Spleen (tissue), 11 donors: ENCODE measurements around the gene STUM. TPM values are rescaled to one million over a fixed set of nuclear protein-coding genes. Genes with fewer than 3 reads are reported as not detected.

Source experiments
- DNase-seq: peaks from one replicate; pipeline ENCODE4 v3.0.0-alpha.2; 2020
- H3K27ac ChIP-seq, 8 donors: fragments of 200-600 bp; sonication (generic) in 7 of 8; 1 replicate in 4 of 8; 2 replicates in 4 of 8; pipeline versions ENCODE4 v1.5.0 to v1.8.0; 2016 to 2021; ENCODE audit warnings: inconsistent platforms in 4 of 8, mild to moderate bottlenecking in 4 of 8, moderate library complexity in 1 of 8
- H3K27me3 ChIP-seq, 7 donors: fragments of 200-600 bp; sonication (generic) in 6 of 7; replicated peaks in 1 of 7; 1 replicate in 4 of 7; 2 replicates in 3 of 7; pipeline versions ENCODE4 v1.5.0 to v1.8.0; 2016 to 2021; ENCODE audit warnings: inconsistent platforms in 3 of 7, mild to moderate bottlenecking in 1 of 7
- H3K36me3 ChIP-seq, 6 donors: fragments of 200-600 bp; sonication (generic) in 5 of 6; 1 replicate in 4 of 6; 2 replicates in 2 of 6; pipeline versions ENCODE4 v1.5.0 to v1.8.0; 2016 to 2021; ENCODE audit warnings: inconsistent platforms in 2 of 6
- H3K4me1 ChIP-seq, 6 donors: fragments of 200-600 bp; sonication (generic) in 5 of 6; 1 replicate in 3 of 6; 2 replicates in 3 of 6; pipeline versions ENCODE4 v1.5.0 to v1.8.0; 2016 to 2021; ENCODE audit warnings: inconsistent platforms in 3 of 6
- H3K4me3 ChIP-seq, 8 donors: fragments of 200-600 bp; sonication (generic) in 7 of 8; 1 replicate in 4 of 8; 2 replicates in 4 of 8; pipeline versions ENCODE4 v1.5.0 to v1.8.0; 2016 to 2021; ENCODE audit warnings: inconsistent platforms in 4 of 8, mild to moderate bottlenecking in 4 of 8, moderate library complexity in 2 of 8
- H3K9me3 ChIP-seq, 8 donors: fragments of 200-600 bp; sonication (generic) in 7 of 8; 1 replicate in 4 of 8; 2 replicates in 4 of 8; pipeline versions ENCODE4 v1.5.0 to v1.8.0; 2016 to 2021; ENCODE audit warnings: inconsistent platforms in 4 of 8
- CTCF ChIP-seq, 11 experiments: fragments of 200-600 bp in 7 of 11; fragments of 450-650 bp in 4 of 11; sonication (generic) in 4 of 11; IDR thresholded peaks in 8 of 11; conservative IDR thresholded peaks in 3 of 11; 1 replicate in 7 of 11; 2 replicates in 4 of 11; pipeline versions ENCODE4 v1.4.0 to v1.8.0; 2016 to 2021; ENCODE audit warnings: antibody characterized with exemption in 11 of 11, inconsistent platforms in 4 of 11, mild to moderate bottlenecking in 1 of 11
- POLR2A ChIP-seq, 3 donors: fragments of 450-650 bp; IDR thresholded peaks; one replicate each; pipeline ENCODE4 v1.5.1; 2017; ENCODE audit warnings: antibody characterized with exemption in 3 of 3, mild to moderate bottlenecking in 1 of 3
- POLR2AphosphoS5 ChIP-seq, 3 donors: sonication (generic); formaldehyde crosslinking; IDR thresholded peaks; one replicate each; pipeline ENCODE4 v1.5.1; 2017; ENCODE audit warnings: antibody characterized with exemption in 3 of 3
- WGBS, 5 donors: extraction: QIAGEN DNeasy Blood & Tissue Kit in 3 of 5; methylation state at CpG; one replicate each; pipeline versions ENCODE4 v1.1.5 to v1.1.7; 2013 to 2018; 5-methylcytosine and 5-hydroxymethylcytosine counted together
- intact Hi-C: fragments of 100-400 bp; cut with DNase I; formaldehyde crosslinking; loops from one replicate; pipeline ENCODE4 v1.15.0; 2023; ENCODE audit warnings: low total_unique reads
- polyA plus RNA-seq, 3 donors: library from polyadenylated mRNA; stranded (reverse); fragments of 200-250 nt; gene quantifications; one replicate each; pipeline ENCODE4 v1.2.1, GENCODE V29; 2013
- total RNA-seq, 7 donors: library from RNA; depleted of rRNA in 3 of 7; stranded (reverse); fragments of >200 nt in 3 of 7; fragmentation: NEBNext Ultra II Directional in 4 of 7; extraction: Animal tissue kit (Norgen Biotek cat#: 25700) in 4 of 7; gene quantifications; one replicate each; pipeline versions ENCODE4 v1.1.0 to v1.2.1, GENCODE V29; 2016 to 2021
- donor health status: healthy with polysubstance abuse.
- donor health status: DM: no; HTN: no; CAD: no; lungs with moderate emphysema.
- donor health status: DM: no; HTN: no; CAD: no.
- donor health status: Bipolar disorder and iron deficiency.
- donor health status: healthy.
- donor health status: DM: no; HTN: no; CAD: no.
- donor health status: DM: yes; HTN: yes; CAD: no.

The STUM gene
- total and polyA plus RNA-seq, 10 donors, result 0.11 to 2.8 (median 0.49) TPM

- 66 to 79% (median 69%) methylated on average over 13 of the region's 13 CpGs for WGBS, 5 donors
- intact Hi-C loops, result no loop called here
- H3K27ac ChIP-seq, result no peak overlapping the region
These were observed 19.7 kb downstream of the STUM start for GRCh38 chr1:226568077-226568831.

DNA sequence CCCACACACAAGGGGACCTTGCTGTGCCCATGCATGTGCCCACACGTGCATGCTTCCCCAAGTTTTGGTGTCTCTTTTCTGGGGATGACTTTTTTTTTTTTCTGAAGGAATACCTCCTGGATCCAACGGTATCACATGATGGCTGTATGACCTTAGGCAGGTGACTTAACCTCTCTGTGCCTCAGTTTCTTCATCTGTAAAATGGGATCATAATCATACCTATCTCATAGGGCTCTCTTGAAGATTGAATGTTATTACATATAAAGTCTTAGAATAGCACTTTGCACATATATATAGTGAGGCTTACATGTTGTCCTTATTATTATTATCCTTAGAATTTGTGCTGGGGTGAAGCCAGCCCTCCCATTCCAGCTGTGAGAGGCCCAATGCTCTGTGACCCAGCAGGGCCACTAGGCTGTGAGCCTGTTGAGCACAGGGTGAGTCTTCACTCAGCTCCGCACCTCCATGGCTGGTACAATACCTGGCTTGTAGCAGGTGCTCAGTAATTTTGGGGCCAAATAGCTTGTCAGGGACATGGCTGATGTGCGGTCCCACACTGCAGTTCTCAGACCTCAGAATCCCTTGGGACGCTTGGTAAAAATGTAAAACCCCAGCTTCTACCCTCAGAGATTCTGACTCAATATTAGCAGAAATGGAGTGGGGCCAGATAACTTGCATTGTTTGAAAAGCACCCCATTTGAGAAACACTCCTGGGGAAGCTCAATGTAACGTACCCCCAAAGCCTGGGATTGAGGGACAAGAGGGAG lies 20.6 kb downstream of the STUM start:
- no peak overlapping the region for H3K27ac ChIP-seq
- intact Hi-C loops, result no loop called here

More at GRCh38 chr1:226568077-226568831, 19.7 kb downstream of the STUM start:
- Histone ChIP-seq H3K9me3 (no peaks in the 10 kb centered on the region), H3K4me3 (no peak overlapping the region), H3K36me3 (no peaks in the 10 kb centered on the region), H3K27me3 (peaks cover 0 to 6% (median 0%) of the 10 kb centered on the region in 7 donors), H3K4me1 (no peaks in the 10 kb centered on the region)
- peak; percentile 55 for DNase-seq
- TF ChIP-seq POLR2A (IDR thresholded peaks at IDR 0.05) (no peak), CTCF (IDR thresholded peaks at IDR 0.05 in 8 of 11, conservative IDR thresholded peaks at IDR 0.05 in 3 of 11) (no peak), POLR2AphosphoS5 (IDR thresholded peaks at IDR 0.05) (no peak)

GRCh38 chr1:226569879-226570547 lies 21.4 kb downstream of the STUM start:
- TF ChIP-seq POLR2AphosphoS5 (IDR thresholded peaks at IDR 0.05), result no peak
- TF ChIP-seq POLR2A (IDR thresholded peaks at IDR 0.05), result no peak
- peak in 3 of 11 experiments; percentile 13 to 28 (median 15) for TF ChIP-seq CTCF (IDR thresholded peaks at IDR 0.05 in 8 of 11, conservative IDR thresholded peaks at IDR 0.05 in 3 of 11)
- Histone ChIP-seq H3K4me1 (no peaks in the 10 kb centered on the region), H3K27ac (no peak overlapping the region), H3K9me3 (no peaks in the 10 kb centered on the region), H3K4me3 (no peak overlapping the region), H3K27me3 (peaks cover 0 to 6% (median 0%) of the 10 kb centered on the region in 7 donors), H3K36me3 (no peaks in the 10 kb centered on the region)
- DNase-seq, result peak; percentile 53
- intact Hi-C loops, result no loop called here
- WGBS, 5 donors, result 60 to 65% (median 61%) methylated on average over 4 of the region's 4 CpGs

More for the DNA sequence above, 20.6 kb downstream of the STUM start:
- 77 to 89% (median 79%) methylated on average over 6 of the region's 6 CpGs for WGBS, 5 donors
- Histone ChIP-seq H3K9me3 (no peaks in the 10 kb centered on the region), H3K36me3 (no peaks in the 10 kb centered on the region), H3K4me3 (no peak overlapping the region), H3K27me3 (peaks cover 0 to 6% (median 0%) of the 10 kb centered on the region in 7 donors), H3K4me1 (no peaks in the 10 kb centered on the region)
- DNase-seq, result peak; percentile 25
- no peak for TF ChIP-seq POLR2A (IDR thresholded peaks at IDR 0.05)
- TF ChIP-seq CTCF (IDR thresholded peaks at IDR 0.05 in 8 of 11, conservative IDR thresholded peaks at IDR 0.05 in 3 of 11), result no peak
- TF ChIP-seq POLR2AphosphoS5 (IDR thresholded peaks at IDR 0.05), result no peak
